HCT116 (cell line): Measurements from ENCODE around the gene DYNLT2B. TPM values are rescaled to one million over a fixed set of nuclear protein-coding genes. Genes with fewer than 3 reads are reported as not detected.
A peak's percentile ranks its signal among the peaks of the same experiment; 100 is the strongest.

Experiments
- ATAC-seq: fragments of 200-7000 bp; cut with Tn5 transposase; 2 replicates; pipeline ENCODE4 v1.9.1; 2020; ENCODE audit warnings: mild to moderate bottlenecking, moderate library complexity
- BruUV-seq: library from RNA; stranded (reverse); fragments of 400-500 nt; replicated peaks from 2 replicates; lab custom pipeline; 2021; lab: Mats Ljungman, UMichigan
- CTCF ChIA-PET: fragments of 300-600 bp; sonication (Branson Sonifier 250); formaldehyde crosslinking; loops from one replicate; lab custom pipeline; 2021; ENCODE audit warnings: antibody characterized with exemption; lab: Charles Lee
- POLR2A ChIA-PET: fragments of 300-600, 350-600 bp; sonication (Branson Sonifier 250); formaldehyde crosslinking; loops from one replicate; lab custom pipeline; 2021; ENCODE audit warnings: antibody characterized with exemption; lab: Charles Lee
- RAD21 ChIA-PET, 2 experiments: fragments of 300-600 bp; sonication (Branson Sonifier 250); formaldehyde crosslinking; loops; one replicate each; lab custom pipeline; 2023; ENCODE audit warnings: low total read pairs in 2 of 2; ENCODE audit not compliant: uncharacterized antibody in 2 of 2, unreplicated experiment in 2 of 2, low non-redundant PET in 1 of 2; lab: Charles Lee
- DNase-seq: peaks from one replicate; pipeline ENCODE4 v3.0.0-alpha.2; 2010; ENCODE audit warnings: low read depth, low spot score
- H2AFZ ChIP-seq: fragments of 200-600 bp; shearing (Covaris generic), sonication (generic); 2 replicates; pipeline ENCODE4 v1.6.1; 2017; ENCODE audit warnings: low read depth, mixed run types, mixed read lengths, antibody characterized with exemption, low read length; ENCODE audit not compliant: poor library complexity, severe bottlenecking
- H3K27ac ChIP-seq: 2 replicates; pipeline ENCODE4 v1.5.1; 2012; ENCODE audit warnings: low read depth, low read length
- H3K27me3 ChIP-seq: fragments of 200-600 bp; sonication (generic); 2 replicates; pipeline ENCODE4 v1.6.1; 2016; ENCODE audit warnings: mixed run types, low read length, mixed read lengths; ENCODE audit not compliant: insufficient read depth
- H3K36me3 ChIP-seq, 2 experiments: fragments of 200-500 bp in 1 of 2; fragments of 200-600 bp in 1 of 2; sonication (Bioruptor generic) in 1 of 2; sonication (generic) in 1 of 2; 2 replicates each; pipeline versions ENCODE4 v1.5.1 to v1.6.1; 2014 to 2016; ENCODE audit warnings: low read length in 2 of 2, inconsistent platforms in 1 of 2, mixed read lengths in 1 of 2, mixed run types in 1 of 2; ENCODE audit not compliant: insufficient read depth in 2 of 2, control insufficient read depth in 1 of 2
- H3K4me1 ChIP-seq, 2 experiments: fragments of 200-600 bp in 1 of 2; sonication (generic) in 1 of 2; 2 replicates each; pipeline versions ENCODE4 v1.5.1 to v1.6.1; 2012 to 2017; ENCODE audit warnings: low read length in 2 of 2, inconsistent platforms in 1 of 2, mild to moderate bottlenecking in 1 of 2, mixed read lengths in 1 of 2, mixed run types in 1 of 2, moderate library complexity in 1 of 2; ENCODE audit not compliant: insufficient read depth in 2 of 2, control insufficient read depth in 1 of 2
- H3K4me2 ChIP-seq: fragments of 200-600 bp; sonication (generic); 2 replicates; pipeline ENCODE4 v1.6.1; 2017; ENCODE audit warnings: mixed run types, low read length, mixed read lengths
- H3K4me3 ChIP-seq, 2 experiments: fragments of 200-600 bp in 1 of 2; sonication (generic) in 1 of 2; replicated peaks in 1 of 2; 2 replicates each; pipeline ENCODE4 v1.5.1; 2011 to 2016; ENCODE audit warnings: low read length in 2 of 2, control low read depth in 1 of 2, low read depth in 1 of 2, mild to moderate bottlenecking in 1 of 2, mixed read lengths in 1 of 2, mixed run types in 1 of 2
- H3K79me2 ChIP-seq: fragments of 200-600 bp; sonication (generic); 2 replicates; pipeline ENCODE4 v1.6.1; 2017; ENCODE audit warnings: mild to moderate bottlenecking, mixed run types, low read length, moderate library complexity, mixed read lengths; ENCODE audit not compliant: insufficient read depth
- H3K9ac ChIP-seq: fragments of 200-600 bp; sonication (generic); 2 replicates; pipeline ENCODE4 v1.6.1; 2016; ENCODE audit warnings: low read length, mixed read lengths
- H3K9me2 ChIP-seq: fragments of 200-600 bp; sonication (generic), shearing (Covaris generic); 2 replicates; pipeline ENCODE4 v1.6.1; 2017; ENCODE audit warnings: mixed run types, mild to moderate bottlenecking, moderate library complexity; ENCODE audit not compliant: insufficient read depth
- H3K9me3 ChIP-seq, 2 experiments: fragments of 200-500 bp in 1 of 2; fragments of 200-600 bp in 1 of 2; sonication (Bioruptor generic) in 1 of 2; sonication (generic) in 1 of 2; 2 replicates each; pipeline ENCODE4 v1.6.1; 2014 to 2017; ENCODE audit warnings: low read length in 2 of 2, mixed read lengths in 2 of 2, inconsistent platforms in 1 of 2, low read depth in 1 of 2, mild to moderate bottlenecking in 1 of 2, mixed run types in 1 of 2, moderate library complexity in 1 of 2; ENCODE audit not compliant: control insufficient read depth in 1 of 2, insufficient read depth in 1 of 2
- H4K20me1 ChIP-seq: fragments of 200-600 bp; sonication (generic), shearing (Covaris generic); 2 replicates; pipeline ENCODE4 v1.6.1; 2017; ENCODE audit warnings: mixed run types, mild to moderate bottlenecking, moderate library complexity; ENCODE audit not compliant: insufficient read depth
- CBX3 ChIP-seq: IDR thresholded peaks from 2 replicates; pipeline ENCODE4 v1.6.1; 2012; ENCODE audit warnings: low read depth
- CEBPB ChIP-seq: IDR thresholded peaks from 2 replicates; pipeline ENCODE4 v1.6.1; 2012; ENCODE audit warnings: low read depth
- JUND ChIP-seq: IDR thresholded peaks from 2 replicates; pipeline ENCODE4 v1.6.1; 2012
- POLR2A ChIP-seq: IDR thresholded peaks from 2 replicates; pipeline ENCODE4 v1.7.0; 2011; ENCODE audit warnings: borderline replicate concordance; ENCODE audit not compliant: insufficient read depth, insufficient read length; ENCODE audit errors: extremely low read depth
- POLR2AphosphoS5 ChIP-seq: IDR thresholded peaks from 2 replicates; pipeline ENCODE4 v1.6.1; 2011; ENCODE audit warnings: mild to moderate bottlenecking, low read depth, low read length, moderate library complexity
- SP1 ChIP-seq: IDR thresholded peaks from 2 replicates; pipeline ENCODE4 v1.6.1; 2012; ENCODE audit warnings: low read depth
- SRF ChIP-seq: IDR thresholded peaks from 2 replicates; pipeline ENCODE4 v1.6.1; 2012; ENCODE audit warnings: low read depth
- YY1 ChIP-seq: IDR thresholded peaks from 2 replicates; pipeline ENCODE4 v1.6.1; 2011; ENCODE audit warnings: low read length, low read depth, moderate library complexity, mild to moderate bottlenecking; ENCODE audit not compliant: insufficient replicate concordance; ENCODE audit errors: extremely low read depth
- ZFX ChIP-seq: fragments of 450-650 bp; IDR thresholded peaks from 2 replicates; pipeline ENCODE4 v1.6.1; 2017
- ZNF274 ChIP-seq: fragments of 200-500 bp; sonication (Bioruptor generic); IDR thresholded peaks from 2 replicates; pipeline ENCODE4 v1.6.1; 2014; ENCODE audit warnings: mild to moderate bottlenecking, low read depth, low read length, inconsistent platforms
- intact Hi-C: fragments of 100-400 bp; cut with micrococcal nuclease; formaldehyde crosslinking; loops from 2 replicates; pipeline ENCODE4 v1.10.0; 2022
- total RNA-seq: library from RNA; stranded (reverse); gene quantifications from one replicate; pipeline ENCODE4 v1.2.1, GENCODE V29; 2021; ENCODE audit not compliant: unreplicated experiment
- TF ChIP-seq, protein P1 (sequence below): IDR thresholded peaks from 2 replicates; pipeline ENCODE4 v1.6.1; 2011; ENCODE audit warnings: mild to moderate bottlenecking, low read length, moderate library complexity; ENCODE audit not compliant: insufficient replicate concordance; ENCODE audit errors: extremely low read depth
- TF ChIP-seq, protein P2 (sequence below): IDR thresholded peaks from 2 replicates; pipeline ENCODE4 v1.6.1; 2012
- TF ChIP-seq, protein P3 (sequence below): IDR thresholded peaks from 2 replicates; pipeline ENCODE4 v1.6.1; 2012

Gene DYNLT2B
- total RNA-seq, 1 experiment from 2014 or later = 9.7 TPM

DNA sequence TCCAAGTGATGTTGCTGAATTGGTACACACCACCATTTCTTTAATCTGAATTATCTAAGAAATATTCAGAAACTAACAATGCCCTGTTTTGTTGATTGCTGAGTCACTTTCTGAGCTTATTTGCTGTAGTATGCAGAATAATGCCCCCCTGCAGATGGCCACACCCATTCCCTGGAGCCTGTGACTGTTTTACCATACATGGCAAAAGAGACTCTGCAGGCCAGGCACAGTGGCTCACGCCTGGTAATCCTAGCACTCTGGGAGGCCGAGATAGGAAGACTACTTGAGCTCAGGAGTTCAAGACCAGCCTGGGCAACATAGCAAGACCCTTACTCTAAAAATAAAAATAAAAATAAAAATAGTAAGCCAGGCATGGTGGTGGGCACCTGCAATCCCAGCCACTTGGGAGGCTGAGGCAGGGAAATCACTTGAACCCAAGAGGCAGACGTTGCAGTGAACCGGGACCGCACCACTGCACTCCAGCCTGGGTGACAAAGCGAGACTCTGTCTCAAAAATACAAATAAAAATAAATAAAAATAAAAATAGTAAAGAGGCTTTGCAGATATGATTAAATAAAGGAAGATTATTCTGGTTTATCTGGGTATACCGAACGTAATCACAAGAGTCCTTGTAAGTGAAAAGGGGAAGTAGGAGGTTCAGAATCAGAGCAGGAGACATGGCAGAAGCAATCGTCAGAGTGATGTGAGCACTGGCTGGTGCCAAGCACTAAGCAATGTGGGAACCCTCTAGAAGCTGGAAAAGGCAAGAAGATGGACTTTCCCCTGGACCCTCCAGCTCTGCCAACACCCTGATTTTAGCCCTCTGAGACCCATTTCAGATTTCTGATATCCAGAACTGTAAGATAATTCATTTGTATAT, 49.5 kb downstream of the DYNLT2B start:
- ChIA-PET POLR2A (no interaction called here), RAD21 (no interaction called here), CTCF (interaction anchor here (1.0 to 1.1 kb wide), 2 partner anchors 15 to 251 kb away, joined by 3 read pairs; no protein-coding TSS in a partner anchor)
- intact Hi-C loops = no loop called here
- ATAC-seq = peak; percentile 57
- no peak overlapping the region for H3K27ac ChIP-seq
- TF ChIP-seq SRF = peak; percentile 70; the same call in 1 of the 2 replicates
- TF ChIP-seq JUND = no peak
- no peaks in the 10 kb centered on the region for H3K27me3 ChIP-seq
- H3K4me3 ChIP-seq = no peak overlapping the region
- BruUV-seq = no TSS peak
- H3K9me2 ChIP-seq = no peaks in the 10 kb centered on the region
- H2AFZ ChIP-seq = no peak overlapping the region
- H3K4me1 ChIP-seq = peaks cover 3 to 28% of the 10 kb centered on the region in 2 experiments; a peak in 3 of 4 replicates
- DNase-seq = no peak
- H3K9ac ChIP-seq = no peak overlapping the region
- H3K36me3 ChIP-seq = peaks cover 6% of the 10 kb centered on the region in 2 experiments; a peak in 3 of 4 replicates
- H3K4me2 ChIP-seq = no peak overlapping the region
- peaks cover 33% of the 10 kb centered on the region for H3K79me2 ChIP-seq
- H3K9me3 ChIP-seq = peaks cover 0 to 4% of the 10 kb centered on the region in 2 experiments; a peak in 1 of 4 replicates
- H4K20me1 ChIP-seq = 0 out of 2 replicates have a peak, but pooled peaks cover 5% of the 10 kb centered on the region

DNA sequence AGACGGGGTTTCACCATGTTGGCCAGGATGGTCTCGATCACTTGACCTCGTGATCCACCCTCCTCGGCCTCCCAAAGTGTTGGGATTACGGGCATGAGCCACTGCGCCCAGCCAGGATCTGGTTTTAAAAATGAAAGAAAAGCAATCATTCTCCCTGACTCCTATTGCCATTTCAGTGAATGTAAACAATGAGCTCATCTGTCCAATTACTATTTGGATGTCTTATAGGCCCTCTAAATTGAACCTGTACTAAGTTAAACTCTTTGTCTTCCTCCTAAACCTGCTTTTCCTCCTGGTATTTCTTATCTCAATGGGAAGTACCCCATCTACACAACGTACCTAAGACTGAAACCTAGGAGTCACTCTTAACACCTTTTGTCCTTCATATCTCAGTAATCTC, 54.2 kb downstream of the DYNLT2B start:
- Histone ChIP-seq H3K79me2 (0 out of 2 replicates have a peak, but pooled peaks cover 13% of the 10 kb centered on the region), H3K4me1 (peaks cover 0 to 8% of the 10 kb centered on the region in 2 experiments; a peak in 3 of 4 replicates), H3K4me2 (no peak overlapping the region), H3K4me3 (no peak overlapping the region), H3K9me2 (no peaks in the 10 kb centered on the region), H4K20me1 (no peaks in the 10 kb centered on the region), H2AFZ (no peak overlapping the region), H3K9me3 (no peaks in the 10 kb centered on the region), H3K27ac (no peak overlapping the region), H3K36me3 (peaks cover 0 to 2% of the 10 kb centered on the region in 2 experiments; a peak in 1 of 4 replicates), H3K27me3 (no peaks in the 10 kb centered on the region), H3K9ac (no peak overlapping the region)
- no TSS peak for BruUV-seq
- ChIA-PET POLR2A (no interaction called here), CTCF (no interaction called here), RAD21 (no interaction called here)
- DNase-seq = no peak
- no peak for ATAC-seq
- TF ChIP-seq YY1 (no peak), SP1 (no peak), POLR2AphosphoS5 (no peak), ZNF274 (no peak), CEBPB (no peak), SRF (no peak), POLR2A (no peak), ZFX (no peak), CBX3 (no peak), JUND (no peak)
- TF ChIP-seq, protein P1, sequence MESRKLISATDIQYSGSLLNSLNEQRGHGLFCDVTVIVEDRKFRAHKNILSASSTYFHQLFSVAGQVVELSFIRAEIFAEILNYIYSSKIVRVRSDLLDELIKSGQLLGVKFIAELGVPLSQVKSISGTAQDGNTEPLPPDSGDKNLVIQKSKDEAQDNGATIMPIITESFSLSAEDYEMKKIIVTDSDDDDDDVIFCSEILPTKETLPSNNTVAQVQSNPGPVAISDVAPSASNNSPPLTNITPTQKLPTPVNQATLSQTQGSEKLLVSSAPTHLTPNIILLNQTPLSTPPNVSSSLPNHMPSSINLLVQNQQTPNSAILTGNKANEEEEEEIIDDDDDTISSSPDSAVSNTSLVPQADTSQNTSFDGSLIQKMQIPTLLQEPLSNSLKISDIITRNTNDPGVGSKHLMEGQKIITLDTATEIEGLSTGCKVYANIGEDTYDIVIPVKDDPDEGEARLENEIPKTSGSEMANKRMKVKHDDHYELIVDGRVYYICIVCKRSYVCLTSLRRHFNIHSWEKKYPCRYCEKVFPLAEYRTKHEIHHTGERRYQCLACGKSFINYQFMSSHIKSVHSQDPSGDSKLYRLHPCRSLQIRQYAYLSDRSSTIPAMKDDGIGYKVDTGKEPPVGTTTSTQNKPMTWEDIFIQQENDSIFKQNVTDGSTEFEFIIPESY = no peak
- TF ChIP-seq, protein P2, sequence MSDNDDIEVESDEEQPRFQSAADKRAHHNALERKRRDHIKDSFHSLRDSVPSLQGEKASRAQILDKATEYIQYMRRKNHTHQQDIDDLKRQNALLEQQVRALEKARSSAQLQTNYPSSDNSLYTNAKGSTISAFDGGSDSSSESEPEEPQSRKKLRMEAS = no peak
- TF ChIP-seq, protein P3, sequence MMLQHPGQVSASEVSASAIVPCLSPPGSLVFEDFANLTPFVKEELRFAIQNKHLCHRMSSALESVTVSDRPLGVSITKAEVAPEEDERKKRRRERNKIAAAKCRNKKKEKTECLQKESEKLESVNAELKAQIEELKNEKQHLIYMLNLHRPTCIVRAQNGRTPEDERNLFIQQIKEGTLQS = no peak
- intact Hi-C loops = no loop called here
